Peyer's patch (tissue), 4 donors: Measurements from ENCODE around the gene OR52I2. TPM values are rescaled to one million over a fixed set of nuclear protein-coding genes. Genes with fewer than 3 reads are reported as not detected.

Experiments used
- DNase-seq, 3 donors: peaks; one replicate each; pipeline ENCODE4 v3.0.0-alpha.2; 2017 to 2019
- H3K27ac ChIP-seq, 4 donors: fragments of 200-600 bp; sonication (generic); one replicate each; pipeline ENCODE4 v1.5.1; 2016 to 2019
- H3K27me3 ChIP-seq, 2 donors: fragments of 200-600 bp; sonication (generic); one replicate each; pipeline ENCODE4 v1.5.1; 2019
- H3K36me3 ChIP-seq, 3 donors: fragments of 200-600 bp; sonication (generic); one replicate each; pipeline ENCODE4 v1.5.1; 2016 to 2019
- H3K4me1 ChIP-seq, 4 donors: fragments of 200-600 bp; sonication (generic); one replicate each; pipeline ENCODE4 v1.5.1; 2016 to 2019
- H3K4me3 ChIP-seq, 4 donors: fragments of 200-600 bp; sonication (generic); 1 replicate in 3 of 4; 2 replicates in 1 of 4; pipeline ENCODE4 v1.5.1; 2016 to 2019; ENCODE audit warnings: mild to moderate bottlenecking in 1 of 4
- H3K9me3 ChIP-seq, 4 donors: fragments of 200-600 bp; sonication (generic); one replicate each; pipeline ENCODE4 v1.5.1; 2016 to 2019; ENCODE audit warnings: mild to moderate bottlenecking in 1 of 4
- CTCF ChIP-seq, 6 experiments: fragments of 450-650 bp in 4 of 6; fragments of 200-600 bp in 2 of 6; sonication (generic) in 1 of 6; IDR thresholded peaks; one replicate each; pipeline ENCODE4 v1.5.1; 2017 to 2019; ENCODE audit warnings: antibody characterized with exemption in 6 of 6, mild to moderate bottlenecking in 3 of 6, moderate library complexity in 1 of 6
- POLR2A ChIP-seq, 2 donors: fragments of 450-650 bp; IDR thresholded peaks; one replicate each; pipeline ENCODE4 v1.5.1; 2017; ENCODE audit warnings: antibody characterized with exemption in 2 of 2, mild to moderate bottlenecking in 2 of 2, moderate library complexity in 2 of 2
- total RNA-seq, 4 donors: library from RNA; depleted of rRNA; stranded (reverse); fragments of >200 nt; gene quantifications; one replicate each; pipeline ENCODE4 v1.1.0, GENCODE V29; 2016

Gene OR52I2
- total RNA-seq, 4 donors from 2014 or later: not detected

GRCh38 chr11:4565371-4565770 is 16.2 kb upstream of the OR52I2 start:
- H3K4me3 ChIP-seq: no peak overlapping the region
- no peaks in the 10 kb centered on the region for H3K36me3 ChIP-seq
- no peaks in the 10 kb centered on the region for H3K9me3 ChIP-seq
- H3K4me1 ChIP-seq: no peaks in the 10 kb centered on the region
- TF ChIP-seq POLR2A (IDR thresholded peaks at IDR 0.05) (no peak), CTCF (IDR thresholded peaks at IDR 0.05) (no peak)
- no peak overlapping the region for H3K27ac ChIP-seq
- DNase-seq: no peak
- H3K27me3 ChIP-seq: no peaks in the 10 kb centered on the region

- Histone ChIP-seq H3K4me3 (no peak overlapping the region), H3K27me3 (no peaks in the 10 kb centered on the region), H3K36me3 (no peaks in the 10 kb centered on the region), H3K4me1 (no peaks in the 10 kb centered on the region), H3K27ac (no peak overlapping the region), H3K9me3 (no peaks in the 10 kb centered on the region)
- no peak for DNase-seq
- TF ChIP-seq CTCF (IDR thresholded peaks at IDR 0.05): no peak
- no peak for TF ChIP-seq POLR2A (IDR thresholded peaks at IDR 0.05)
Measured at GRCh38 chr11:4569075-4569474, 12.5 kb upstream of the OR52I2 start.

GRCh38 chr11:4576880-4577279 is 4.7 kb upstream of the OR52I2 start:
- no peak overlapping the region for H3K27ac ChIP-seq
- DNase-seq: no peak
- no peaks in the 10 kb centered on the region for H3K36me3 ChIP-seq
- H3K9me3 ChIP-seq: no peaks in the 10 kb centered on the region
- no peaks in the 10 kb centered on the region for H3K4me1 ChIP-seq
- H3K4me3 ChIP-seq: no peak overlapping the region
- H3K27me3 ChIP-seq: no peaks in the 10 kb centered on the region
- TF ChIP-seq CTCF (IDR thresholded peaks at IDR 0.05) (no peak), POLR2A (IDR thresholded peaks at IDR 0.05) (no peak)

- Histone ChIP-seq H3K27me3 (no peaks in the 10 kb centered on the region), H3K36me3 (no peaks in the 10 kb centered on the region), H3K27ac (no peak overlapping the region), H3K4me3 (no peak overlapping the region), H3K9me3 (no peaks in the 10 kb centered on the region), H3K4me1 (no peaks in the 10 kb centered on the region)
- DNase-seq: no peak
- TF ChIP-seq POLR2A (IDR thresholded peaks at IDR 0.05) (no peak), CTCF (IDR thresholded peaks at IDR 0.05) (no peak)
Measured at GRCh38 chr11:4577761-4578160, 3.8 kb upstream of the OR52I2 start.

- Histone ChIP-seq H3K9me3 (no peaks in the 10 kb centered on the region), H3K4me3 (no peak overlapping the region), H3K4me1 (no peaks in the 10 kb centered on the region), H3K36me3 (no peaks in the 10 kb centered on the region), H3K27ac (no peak overlapping the region), H3K27me3 (no peaks in the 10 kb centered on the region)
- no peak for TF ChIP-seq CTCF (IDR thresholded peaks at IDR 0.05)
- TF ChIP-seq POLR2A (IDR thresholded peaks at IDR 0.05): no peak
- DNase-seq: no peak
Measured at GRCh38 chr11:4578624-4579023, 2.9 kb upstream of the OR52I2 start.

GRCh38 chr11:4580124-4580523 is 1.4 kb upstream of the OR52I2 start:
- H3K4me3 ChIP-seq: no peak overlapping the region
- H3K9me3 ChIP-seq: no peaks in the 10 kb centered on the region
- no peaks in the 10 kb centered on the region for H3K36me3 ChIP-seq
- H3K27me3 ChIP-seq: no peaks in the 10 kb centered on the region
- no peak for TF ChIP-seq CTCF (IDR thresholded peaks at IDR 0.05)
- TF ChIP-seq POLR2A (IDR thresholded peaks at IDR 0.05): no peak
- H3K27ac ChIP-seq: no peak overlapping the region
- DNase-seq: no peak
- no peaks in the 10 kb centered on the region for H3K4me1 ChIP-seq
